ENCODE results near the gene FBLL1.
"Not testable (repeated sequence)": the region's sequence is repeated elsewhere in the genome, so short reads cannot be mapped to it uniquely, and the experiment has no call there.

Gene FBLL1

DNA sequence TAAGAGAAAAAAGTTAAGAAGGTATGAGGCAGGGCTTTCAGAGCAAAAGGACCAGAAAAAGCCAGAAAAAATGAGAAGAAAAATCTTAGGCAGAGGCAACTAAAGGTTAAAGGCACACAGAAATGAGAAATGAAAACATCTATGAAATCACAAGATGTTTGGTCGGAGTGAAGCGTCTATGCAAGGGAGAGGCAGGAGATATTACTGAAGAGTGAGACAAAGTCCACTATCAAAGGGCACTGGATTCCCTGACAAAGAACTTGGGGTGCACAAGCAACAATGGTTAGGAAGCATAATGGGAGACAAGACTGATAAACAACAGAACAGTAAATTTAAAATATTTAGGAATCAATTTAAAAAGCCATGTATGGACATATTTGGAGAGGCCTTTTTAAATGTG is 33.2 kb downstream of the FBLL1 start:
- Histone ChIP-seq H3K9me3 (ENCODE audit: severe bottlenecking) (no peaks in the 10 kb centered on the region), H3K4me1 (ENCODE audit: insufficient read depth, poor library complexity, severe bottlenecking) (no peaks in the 10 kb centered on the region), H3K36me3 (ENCODE audit: low read depth) (peaks cover 98% of the 10 kb centered on the region), H3K27ac (ENCODE audit: poor library complexity, severe bottlenecking) (no peak overlapping the region), H3K4me3 (ENCODE audit: severe bottlenecking) (no peak overlapping the region), H3K27me3 (ENCODE audit: insufficient read depth, poor library complexity, severe bottlenecking) (no peaks in the 10 kb centered on the region)
- ATAC-seq (ENCODE audit: low read depth) (no peak), DNase-seq (ENCODE audit: low spot score) (no peak)
- TF ChIP-seq, protein P1, sequence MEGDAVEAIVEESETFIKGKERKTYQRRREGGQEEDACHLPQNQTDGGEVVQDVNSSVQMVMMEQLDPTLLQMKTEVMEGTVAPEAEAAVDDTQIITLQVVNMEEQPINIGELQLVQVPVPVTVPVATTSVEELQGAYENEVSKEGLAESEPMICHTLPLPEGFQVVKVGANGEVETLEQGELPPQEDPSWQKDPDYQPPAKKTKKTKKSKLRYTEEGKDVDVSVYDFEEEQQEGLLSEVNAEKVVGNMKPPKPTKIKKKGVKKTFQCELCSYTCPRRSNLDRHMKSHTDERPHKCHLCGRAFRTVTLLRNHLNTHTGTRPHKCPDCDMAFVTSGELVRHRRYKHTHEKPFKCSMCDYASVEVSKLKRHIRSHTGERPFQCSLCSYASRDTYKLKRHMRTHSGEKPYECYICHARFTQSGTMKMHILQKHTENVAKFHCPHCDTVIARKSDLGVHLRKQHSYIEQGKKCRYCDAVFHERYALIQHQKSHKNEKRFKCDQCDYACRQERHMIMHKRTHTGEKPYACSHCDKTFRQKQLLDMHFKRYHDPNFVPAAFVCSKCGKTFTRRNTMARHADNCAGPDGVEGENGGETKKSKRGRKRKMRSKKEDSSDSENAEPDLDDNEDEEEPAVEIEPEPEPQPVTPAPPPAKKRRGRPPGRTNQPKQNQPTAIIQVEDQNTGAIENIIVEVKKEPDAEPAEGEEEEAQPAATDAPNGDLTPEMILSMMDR (IDR thresholded peaks at IDR 0.05; ENCODE audit: poor library complexity, severe bottlenecking) = no peak

DNA sequence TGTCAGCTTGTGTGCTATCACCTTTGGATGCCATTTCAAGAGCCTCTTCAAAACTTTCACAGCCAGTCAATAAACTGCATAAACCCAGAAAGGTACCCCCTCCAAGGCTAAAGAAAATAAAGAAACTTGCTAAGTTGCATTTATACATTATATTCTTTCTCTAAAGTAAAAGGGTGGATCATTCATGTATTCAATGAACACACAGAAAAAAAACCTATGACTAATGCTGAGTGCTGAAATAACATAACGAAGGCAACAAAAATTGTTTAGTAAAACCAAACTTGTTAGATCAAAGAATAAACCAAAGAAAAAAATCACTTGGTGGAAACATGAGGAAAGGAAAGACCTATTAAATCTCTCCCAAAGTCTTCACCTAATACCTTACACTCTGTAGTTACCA is 34.9 kb downstream of the FBLL1 start:
- ATAC-seq (ENCODE audit: low read depth) (no peak), DNase-seq (ENCODE audit: low spot score) (no peak)
- H3K27ac ChIP-seq (ENCODE audit: poor library complexity, severe bottlenecking) = no peak overlapping the region
- H3K27me3 ChIP-seq (ENCODE audit: insufficient read depth, poor library complexity, severe bottlenecking) = no peaks in the 10 kb centered on the region
- H3K9me3 ChIP-seq (ENCODE audit: severe bottlenecking) = no peaks in the 10 kb centered on the region
- H3K36me3 ChIP-seq (ENCODE audit: low read depth) = peaks cover 96% of the 10 kb centered on the region
- no peaks in the 10 kb centered on the region for H3K4me1 ChIP-seq (ENCODE audit: insufficient read depth, poor library complexity, severe bottlenecking)
- no peak overlapping the region for H3K4me3 ChIP-seq (ENCODE audit: severe bottlenecking)
- TF ChIP-seq, protein P1 (IDR thresholded peaks at IDR 0.05; ENCODE audit: poor library complexity, severe bottlenecking) = no peak

DNA sequence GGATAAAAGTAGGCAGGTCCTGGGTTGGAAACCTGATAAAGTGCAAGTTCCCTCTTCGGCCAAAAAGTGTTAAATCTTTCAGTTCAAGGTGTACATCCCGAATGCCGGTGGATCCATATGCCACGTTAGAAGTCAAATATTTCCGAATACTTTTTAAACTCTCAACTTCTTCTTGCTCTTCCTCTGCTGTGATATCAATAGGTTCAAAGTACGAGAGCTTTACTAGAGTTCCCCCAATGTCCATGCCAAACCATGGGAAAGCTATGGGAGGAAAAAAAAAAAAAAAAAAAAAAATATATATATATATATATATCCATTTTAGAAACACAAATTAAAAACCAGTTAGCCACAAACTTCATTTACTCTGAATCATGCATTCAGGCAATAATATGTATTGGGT is 39.6 kb downstream of the FBLL1 start:
- DNase-seq (ENCODE audit: low spot score) (no peak), ATAC-seq (ENCODE audit: low read depth) (no peak)
- Histone ChIP-seq H3K9me3 (ENCODE audit: severe bottlenecking) (no peaks in the 10 kb centered on the region), H3K36me3 (ENCODE audit: low read depth) (peaks cover 82% of the 10 kb centered on the region), H3K27ac (ENCODE audit: poor library complexity, severe bottlenecking) (no peak overlapping the region), H3K4me1 (ENCODE audit: insufficient read depth, poor library complexity, severe bottlenecking) (peaks cover 6% of the 10 kb centered on the region), H3K27me3 (ENCODE audit: insufficient read depth, poor library complexity, severe bottlenecking) (no peaks in the 10 kb centered on the region), H3K4me3 (ENCODE audit: severe bottlenecking) (no peak overlapping the region)
- TF ChIP-seq, protein P1 (IDR thresholded peaks at IDR 0.05; ENCODE audit: poor library complexity, severe bottlenecking) = no peak

DNA sequence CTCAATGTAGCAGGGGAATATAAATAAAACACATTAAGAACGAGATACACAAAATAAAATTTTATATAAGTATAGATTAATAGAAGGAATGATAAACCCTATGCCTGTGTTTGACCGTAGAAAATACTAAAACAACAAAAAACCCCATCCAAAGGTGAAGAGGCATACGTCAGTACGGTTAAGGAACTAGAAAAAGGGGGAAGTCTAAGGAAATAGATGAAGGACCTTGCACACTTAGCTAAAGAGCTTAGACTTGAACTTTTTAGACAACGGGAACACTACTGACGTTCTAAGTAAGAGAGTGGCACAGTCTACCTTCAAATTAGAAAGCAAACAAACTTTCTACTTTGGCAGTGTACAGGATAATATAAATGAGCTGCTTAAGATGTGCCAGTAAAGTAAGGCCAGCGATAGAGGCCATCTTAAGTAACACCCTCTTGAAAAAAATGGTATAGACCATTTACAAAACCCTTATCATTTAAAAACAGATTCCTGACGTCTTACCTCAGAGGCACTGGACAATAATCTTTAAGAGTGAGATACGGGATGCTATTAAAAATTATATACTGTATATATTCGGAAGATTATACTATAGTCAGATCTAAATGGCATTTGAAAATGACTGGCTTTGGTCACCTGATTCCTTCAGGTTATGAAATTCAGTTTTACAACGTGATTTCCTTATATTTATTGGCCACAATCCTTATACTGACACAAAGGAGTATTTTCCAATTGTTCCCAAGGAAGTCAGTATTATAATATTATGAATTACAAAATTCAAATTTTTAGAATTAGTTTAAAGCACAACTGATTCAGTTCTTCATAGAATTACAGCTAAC is 41.6 kb downstream of the FBLL1 start:
- peaks cover 83% of the 10 kb centered on the region for H3K36me3 ChIP-seq (ENCODE audit: low read depth)

DNA sequence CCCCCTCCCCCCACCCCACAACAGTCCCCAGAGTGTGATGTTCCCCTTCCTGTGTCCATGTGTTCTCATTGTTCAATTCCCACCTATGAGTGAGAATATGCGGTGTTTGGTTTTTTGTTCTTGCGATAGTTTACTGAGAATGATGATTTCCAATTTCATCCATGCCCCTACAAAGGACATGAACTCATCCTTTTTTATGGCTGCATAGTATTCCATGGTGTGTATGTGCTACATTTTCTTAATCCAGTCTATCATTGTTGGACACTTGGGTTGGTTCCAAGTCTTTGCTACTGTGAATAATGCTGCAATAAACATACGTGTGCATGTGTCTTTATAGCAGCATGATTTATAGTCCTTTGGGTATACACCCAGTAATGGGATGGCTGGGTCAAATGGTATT is 44.6 kb downstream of the FBLL1 start:
- not testable (repeated sequence) for H3K4me3 ChIP-seq (ENCODE audit: severe bottlenecking); H3K27ac ChIP-seq (ENCODE audit: poor library complexity, severe bottlenecking); H3K27me3 ChIP-seq (ENCODE audit: insufficient read depth, poor library complexity, severe bottlenecking); ATAC-seq (ENCODE audit: low read depth); H3K9me3 ChIP-seq (ENCODE audit: severe bottlenecking); DNase-seq (ENCODE audit: low spot score)
- peaks cover 80% of the 10 kb centered on the region for H3K36me3 ChIP-seq (ENCODE audit: low read depth)
- peaks cover 30% of the 10 kb centered on the region for H3K4me1 ChIP-seq (ENCODE audit: insufficient read depth, poor library complexity, severe bottlenecking)

More for the DNA sequence above, 41.6 kb downstream of the FBLL1 start:
- H3K27ac ChIP-seq (ENCODE audit: poor library complexity, severe bottlenecking) = no peak overlapping the region
- ATAC-seq (ENCODE audit: low read depth) (no peak), DNase-seq (ENCODE audit: low spot score) (no peak)
- no peaks in the 10 kb centered on the region for H3K9me3 ChIP-seq (ENCODE audit: severe bottlenecking)
- no peaks in the 10 kb centered on the region for H3K27me3 ChIP-seq (ENCODE audit: insufficient read depth, poor library complexity, severe bottlenecking)
- H3K4me1 ChIP-seq (ENCODE audit: insufficient read depth, poor library complexity, severe bottlenecking) = peaks cover 6% of the 10 kb centered on the region
- H3K4me3 ChIP-seq (ENCODE audit: severe bottlenecking) = no peak overlapping the region
- TF ChIP-seq, protein P1 (IDR thresholded peaks at IDR 0.05; ENCODE audit: poor library complexity, severe bottlenecking) = no peak

DNA sequence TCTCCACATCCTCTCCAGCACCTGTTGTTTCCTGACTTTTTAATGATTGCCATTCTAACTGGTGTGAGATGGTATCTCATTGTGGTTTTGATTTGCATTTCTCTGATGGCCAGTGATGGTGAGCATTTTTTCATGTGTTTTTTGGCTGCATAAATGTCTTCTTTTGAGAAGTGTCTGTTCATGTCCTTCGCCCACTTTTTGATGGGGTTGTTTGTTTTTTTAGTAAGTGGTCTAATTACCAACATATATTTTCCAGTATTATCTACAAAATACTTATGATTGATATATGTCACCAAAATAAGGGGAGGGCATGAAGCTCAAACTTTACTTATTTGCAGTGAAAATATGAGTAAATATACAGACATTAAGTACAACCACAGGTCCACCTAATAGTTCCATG is 45.1 kb downstream of the FBLL1 start:
- not testable (repeated sequence) for H3K27ac ChIP-seq (ENCODE audit: poor library complexity, severe bottlenecking); ATAC-seq (ENCODE audit: low read depth); H3K9me3 ChIP-seq (ENCODE audit: severe bottlenecking); H3K4me3 ChIP-seq (ENCODE audit: severe bottlenecking); DNase-seq (ENCODE audit: low spot score); H3K27me3 ChIP-seq (ENCODE audit: insufficient read depth, poor library complexity, severe bottlenecking)
- peaks cover 80% of the 10 kb centered on the region for H3K36me3 ChIP-seq (ENCODE audit: low read depth)
- H3K4me1 ChIP-seq (ENCODE audit: insufficient read depth, poor library complexity, severe bottlenecking) = peaks cover 30% of the 10 kb centered on the region
